ENCODE results near the gene BCL2L15.
"Not testable (repeated sequence)": the region's sequence is repeated elsewhere in the genome, so short reads cannot be mapped to it uniquely, and the experiment has no call there.

The BCL2L15 gene

GRCh38 chr1:113870778-113871177, 16.6 kb downstream of the BCL2L15 start:
- DNase-seq = no peak

DNA sequence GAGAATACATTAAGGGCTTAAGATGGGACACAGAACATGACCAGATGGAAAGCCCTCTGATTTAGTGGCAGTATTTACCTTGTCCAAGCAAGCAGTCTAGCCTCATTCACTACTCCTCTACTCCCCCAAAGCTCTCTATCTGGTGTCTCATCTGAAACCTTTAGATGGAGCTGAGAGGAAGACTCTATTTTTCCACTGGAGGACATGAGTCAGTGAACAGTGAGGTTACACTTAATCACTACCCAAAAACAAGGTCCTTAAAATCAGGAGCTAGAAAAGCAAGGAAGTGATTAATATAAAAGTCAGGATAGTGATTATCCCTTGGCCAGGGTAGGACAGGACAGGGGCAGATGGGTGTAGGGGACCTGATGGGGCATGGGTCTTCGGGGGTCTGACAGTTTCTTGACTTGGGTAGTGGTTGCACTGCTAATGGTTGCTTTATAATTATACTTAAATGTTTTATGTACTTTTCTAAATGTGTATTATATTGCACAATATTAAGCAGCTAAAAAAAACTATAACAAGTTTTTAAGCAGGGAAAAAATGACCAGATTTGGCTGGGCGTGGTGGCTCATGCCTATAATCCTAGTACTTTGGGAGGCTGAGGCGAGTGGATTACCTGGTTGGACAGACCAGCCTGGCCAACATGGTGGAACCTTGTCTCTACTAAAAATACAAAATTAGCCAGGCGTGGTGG, 18.8 kb downstream of the BCL2L15 start:
- peak in 2 of 4 experiments; percentile 34 to 53 for DNase-seq

- DNase-seq = peak in 2 of 4 experiments; percentile 24 to 34
Measured at GRCh38 chr1:113861641-113862040, 25.7 kb downstream of the BCL2L15 start.

GRCh38 chr1:113860891-113861290, 26.5 kb downstream of the BCL2L15 start:
- no peak for DNase-seq

DNA sequence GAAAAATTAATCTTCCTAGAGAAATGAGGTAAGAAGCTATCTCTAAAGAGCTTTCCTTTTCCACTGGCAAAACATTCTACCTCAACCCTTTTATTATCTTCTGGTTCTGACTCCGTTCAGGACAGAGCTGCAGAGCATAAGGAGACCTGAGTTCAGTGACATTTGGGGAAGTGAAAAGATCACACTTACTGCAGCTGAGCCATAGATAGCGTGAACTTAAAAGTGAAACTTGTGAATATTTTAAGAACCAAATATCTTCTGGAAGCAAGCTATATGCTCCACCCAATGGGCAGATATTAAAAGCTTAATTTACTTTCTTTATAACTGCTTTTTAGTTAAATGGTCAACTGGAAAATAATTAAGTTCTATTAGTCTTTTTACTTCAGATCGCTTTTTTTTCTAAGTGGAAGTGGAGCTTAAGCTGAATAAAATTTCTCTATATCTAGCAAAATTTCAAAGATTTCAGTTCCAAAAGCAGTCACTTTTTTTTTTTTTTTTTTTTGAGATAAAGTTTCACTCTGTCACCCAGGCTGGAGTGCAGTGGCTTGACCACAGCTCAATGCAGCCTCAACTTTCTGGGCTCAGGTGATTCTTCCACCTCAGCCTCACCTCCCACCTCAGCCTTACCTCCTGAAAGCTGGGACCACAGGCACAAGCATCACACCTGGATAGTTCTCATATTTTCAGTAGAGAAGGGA, 27.8 kb downstream of the BCL2L15 start:
- DNase-seq = peak; percentile 32 to 69 (median 47)

GRCh38 chr1:113858982-113859381, 28.4 kb downstream of the BCL2L15 start:
- DNase-seq = no peak

- DNase-seq = peak in 1 of 4 experiments; percentile 29
Measured at GRCh38 chr1:113858418-113858817, 29.0 kb downstream of the BCL2L15 start.

DNA sequence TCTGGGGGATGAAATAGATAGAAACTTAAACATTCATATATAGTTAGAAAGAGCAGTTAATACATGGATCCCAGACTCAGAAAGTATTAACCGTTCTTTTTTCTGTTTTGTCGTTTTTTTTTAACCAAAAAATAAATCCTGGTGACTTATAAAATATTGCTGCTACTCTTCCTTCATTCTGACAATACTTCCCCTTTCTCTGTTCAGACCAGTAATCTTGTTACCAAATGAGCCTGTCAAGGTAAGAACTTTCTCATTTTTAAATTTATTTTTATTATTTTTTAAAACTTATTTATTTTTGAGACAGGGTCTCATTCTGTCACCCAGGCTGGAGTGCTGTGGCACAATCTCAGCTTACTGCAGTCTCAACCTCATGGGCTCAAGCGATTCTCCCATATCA, 29.6 kb downstream of the BCL2L15 start:
- DNase-seq = peak in 1 of 4 experiments; percentile 34

DNA sequence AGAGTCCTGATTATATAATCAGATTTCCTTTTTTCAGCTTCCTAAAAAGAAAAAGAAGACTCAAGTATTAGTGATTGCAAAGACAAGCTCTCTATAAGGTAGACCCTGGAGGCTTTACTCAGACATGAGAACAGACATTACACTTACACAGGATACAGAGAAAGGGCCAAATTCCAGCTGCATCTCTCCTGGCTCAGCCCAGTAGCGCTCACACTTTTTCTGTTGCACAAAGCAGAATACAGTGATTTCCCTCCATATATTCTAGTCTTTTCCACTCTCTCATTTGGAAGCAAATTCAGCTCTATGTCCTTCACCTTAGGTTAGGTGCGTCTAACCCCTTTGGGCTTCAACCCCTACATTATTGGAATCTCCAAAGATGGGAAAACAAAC, 31.0 kb downstream of the BCL2L15 start:
- DNase-seq = no peak

DNA sequence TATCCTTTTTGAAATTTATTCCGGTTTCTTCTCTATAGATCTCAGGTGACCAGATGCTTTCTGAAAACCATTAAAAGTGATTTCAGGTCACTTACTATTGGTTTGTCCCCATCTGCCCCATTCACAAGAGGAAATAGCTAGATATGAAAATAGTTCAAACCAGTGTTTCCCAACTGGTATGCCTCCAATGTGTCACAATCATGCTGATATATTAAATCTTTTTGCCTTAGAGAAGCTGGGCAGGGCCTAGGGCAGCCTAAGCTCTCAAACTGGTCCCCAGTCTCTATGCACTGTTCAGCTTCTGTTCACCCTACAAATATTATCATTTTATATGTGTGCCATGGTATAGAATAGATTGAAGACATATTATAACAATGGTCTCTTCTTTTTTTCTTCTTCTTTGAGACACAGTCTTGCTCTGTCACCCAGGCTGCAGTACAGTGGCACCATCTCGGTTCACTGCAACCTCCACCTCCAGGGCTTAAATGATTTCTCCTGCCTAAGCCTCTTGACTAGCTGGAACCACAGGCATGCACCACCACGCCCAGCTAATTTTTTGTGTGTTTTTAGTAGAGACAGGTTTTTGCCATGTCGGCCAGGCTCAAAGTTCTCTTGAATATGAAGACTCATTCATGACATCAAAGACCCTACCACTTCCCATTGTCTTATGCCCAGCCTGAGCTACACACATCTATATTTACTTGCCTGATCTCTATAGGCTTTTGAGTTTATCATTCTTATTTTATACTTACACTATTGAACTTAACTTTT, 31.6 kb downstream of the BCL2L15 start:
- peak in 3 of 4 experiments; percentile 22 to 57 (median 55) for DNase-seq

DNA sequence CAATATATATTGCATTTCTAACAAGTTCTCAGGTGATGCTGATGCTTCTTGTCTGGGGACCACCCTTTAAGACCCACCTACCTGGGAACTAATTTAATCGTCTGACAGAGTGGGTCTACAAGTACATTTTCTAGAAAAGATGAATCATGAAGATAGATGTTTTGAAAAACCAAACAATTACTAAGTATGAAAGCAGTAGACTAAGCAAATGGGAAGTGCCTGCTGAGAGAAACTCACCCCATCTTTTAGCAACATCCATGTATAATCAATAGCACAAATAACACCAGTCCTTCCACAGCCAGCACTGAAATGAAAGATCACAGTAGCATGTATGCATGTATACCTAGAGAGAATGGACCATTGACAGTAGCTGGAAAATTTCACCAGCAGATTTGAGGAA, 33.1 kb downstream of the BCL2L15 start:
- no peak for DNase-seq

- not testable (repeated sequence) for DNase-seq
Measured at GRCh38 chr1:113852694-113853093, 34.7 kb downstream of the BCL2L15 start.

DNA sequence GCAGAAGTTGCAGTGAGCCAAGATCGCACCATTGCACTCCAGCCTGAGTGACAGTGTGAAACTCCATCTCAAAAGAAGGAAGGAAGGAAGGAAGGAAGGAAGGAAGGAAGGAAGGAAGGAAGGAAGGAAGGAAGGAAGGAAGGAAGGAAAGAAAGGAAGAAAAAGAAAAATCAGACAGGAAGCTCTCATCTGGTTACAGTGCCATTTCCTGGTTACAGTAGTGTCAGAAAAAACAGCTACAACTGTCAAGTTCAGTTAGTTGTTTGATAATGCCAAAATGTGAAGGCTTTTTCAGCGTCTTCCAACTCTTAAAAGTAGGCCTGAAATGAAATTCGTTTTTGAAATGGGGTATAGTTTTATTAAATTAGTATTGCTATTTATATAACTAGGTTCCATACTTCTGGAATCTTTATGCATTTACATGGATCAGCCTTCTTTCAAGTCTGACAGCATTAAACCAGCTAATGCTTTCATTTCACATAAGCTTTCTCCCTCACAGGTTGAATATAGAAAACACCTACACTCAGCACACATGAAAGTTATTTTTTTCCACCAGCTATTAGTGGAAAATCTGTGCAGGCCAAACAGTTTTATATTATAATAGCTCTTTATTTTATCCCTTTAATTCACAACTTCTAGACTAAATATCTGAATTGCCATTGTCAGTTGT, 37.1 kb downstream of the BCL2L15 start:
- no peak for DNase-seq

GRCh38 chr1:113849072-113849471, 38.3 kb downstream of the BCL2L15 start:
- DNase-seq = no peak

DNA sequence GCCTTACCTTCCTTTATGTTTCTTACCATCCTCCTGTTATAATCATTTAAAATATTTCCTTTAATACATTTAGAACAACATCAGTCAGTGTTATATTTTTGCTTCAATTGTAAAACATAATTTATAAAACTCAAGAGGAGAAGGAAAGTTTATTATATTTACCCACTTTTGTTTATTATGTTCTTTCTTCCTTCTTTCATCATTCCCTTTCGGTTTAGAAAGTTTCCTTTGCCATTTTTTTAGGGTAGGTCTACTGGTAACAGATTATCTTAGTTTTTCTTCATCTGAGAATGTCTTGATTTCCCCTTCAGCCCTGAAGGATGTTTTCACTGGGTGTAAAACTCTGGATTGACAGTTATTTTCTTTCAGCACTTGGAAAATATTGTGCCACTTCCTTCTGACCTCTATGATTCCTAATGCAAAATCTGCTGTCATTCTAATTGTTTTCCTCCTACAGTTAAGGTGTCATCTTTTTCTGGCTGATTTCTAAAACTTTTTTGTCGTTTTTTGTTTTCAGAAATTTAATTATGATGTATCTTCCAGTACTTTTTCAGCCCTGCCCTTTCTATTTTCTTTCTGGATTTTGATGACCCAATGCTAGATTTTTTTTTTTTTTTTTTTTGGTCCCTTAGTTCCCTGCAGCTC, 40.9 kb downstream of the BCL2L15 start:
- DNase-seq = no peak

GRCh38 chr1:113836534-113836933, 50.8 kb downstream of the BCL2L15 start:
- no peak for DNase-seq

DNA sequence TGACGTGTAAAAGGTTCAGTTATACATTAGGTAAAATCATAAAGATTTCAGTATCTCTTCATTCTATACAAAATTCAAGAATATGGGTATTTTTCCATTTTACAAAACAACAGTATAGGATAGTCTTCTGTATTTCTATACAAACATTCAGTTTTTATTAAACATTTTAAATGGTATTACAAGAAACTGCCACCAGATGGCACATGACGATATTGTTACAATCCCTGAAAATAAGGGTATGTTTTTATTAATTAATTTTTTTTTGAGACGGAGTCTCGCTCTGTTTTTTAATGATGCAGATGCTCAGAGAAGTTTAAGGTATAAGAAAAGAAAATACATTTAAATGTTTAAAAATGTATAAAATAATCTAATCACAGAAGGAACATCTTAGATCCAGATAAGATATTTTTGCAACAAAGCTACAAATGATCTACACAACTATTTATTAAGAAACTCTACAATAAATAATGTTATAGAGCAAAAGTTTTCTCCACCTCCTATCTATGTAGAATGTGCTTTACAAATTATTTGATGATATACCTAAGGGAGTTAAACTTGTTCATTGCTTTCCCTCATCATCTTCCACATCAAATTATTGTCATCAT, 51.6 kb downstream of the BCL2L15 start:
- peak in 3 of 4 experiments; percentile 70 to 84 (median 71) for DNase-seq

GRCh38 chr1:113834716-113835115, 52.7 kb downstream of the BCL2L15 start:
- DNase-seq = no peak

Data from suppressor macrophage (primary cell).